ENCODE results near the gene DDIT4L. TPM values are rescaled to one million over a fixed set of nuclear protein-coding genes. Genes with fewer than 3 reads are reported as not detected.

The DDIT4L gene
- total RNA-seq, 2 experiments from 2014 or later, result 0.63 to 0.95 TPM

DNA sequence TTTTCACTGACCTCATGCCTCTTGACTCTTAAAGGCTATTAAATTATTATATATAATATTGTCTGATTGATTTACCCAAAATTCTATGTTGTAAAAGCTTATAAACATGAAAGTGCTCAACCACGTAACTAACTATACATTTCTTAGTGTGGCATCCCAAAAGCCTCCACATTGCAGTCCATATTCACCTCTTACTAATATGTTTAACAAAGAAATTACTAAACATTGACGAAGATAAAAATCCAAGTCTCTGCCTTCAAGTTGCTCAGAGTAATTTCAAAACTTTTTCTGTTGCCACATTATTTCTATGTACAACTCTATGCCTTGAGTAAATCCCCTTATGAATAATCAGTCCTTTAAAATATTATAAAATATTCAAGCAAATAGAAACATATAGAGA, 14.4 kb downstream of the DDIT4L start:
- intact Hi-C loops (cut with micrococcal nuclease), result no loop called here
- Mint-ChIP-seq H3K27ac (no peak overlapping the region), H3K4me3 (no peak overlapping the region), H3K27me3 (peaks cover 6% of the 10 kb centered on the region), H3K9me3 (no peaks in the 10 kb centered on the region), H3K4me1 (ENCODE audit: low read depth) (no peaks in the 10 kb centered on the region), H3K36me3 (ENCODE audit: low read depth) (no peaks in the 10 kb centered on the region)
- ChIA-PET POLR2A (no interaction called here), CTCF (no interaction called here)
- DNase-seq (no peak), ATAC-seq (no peak)
- TF ChIP-seq, protein P1, sequence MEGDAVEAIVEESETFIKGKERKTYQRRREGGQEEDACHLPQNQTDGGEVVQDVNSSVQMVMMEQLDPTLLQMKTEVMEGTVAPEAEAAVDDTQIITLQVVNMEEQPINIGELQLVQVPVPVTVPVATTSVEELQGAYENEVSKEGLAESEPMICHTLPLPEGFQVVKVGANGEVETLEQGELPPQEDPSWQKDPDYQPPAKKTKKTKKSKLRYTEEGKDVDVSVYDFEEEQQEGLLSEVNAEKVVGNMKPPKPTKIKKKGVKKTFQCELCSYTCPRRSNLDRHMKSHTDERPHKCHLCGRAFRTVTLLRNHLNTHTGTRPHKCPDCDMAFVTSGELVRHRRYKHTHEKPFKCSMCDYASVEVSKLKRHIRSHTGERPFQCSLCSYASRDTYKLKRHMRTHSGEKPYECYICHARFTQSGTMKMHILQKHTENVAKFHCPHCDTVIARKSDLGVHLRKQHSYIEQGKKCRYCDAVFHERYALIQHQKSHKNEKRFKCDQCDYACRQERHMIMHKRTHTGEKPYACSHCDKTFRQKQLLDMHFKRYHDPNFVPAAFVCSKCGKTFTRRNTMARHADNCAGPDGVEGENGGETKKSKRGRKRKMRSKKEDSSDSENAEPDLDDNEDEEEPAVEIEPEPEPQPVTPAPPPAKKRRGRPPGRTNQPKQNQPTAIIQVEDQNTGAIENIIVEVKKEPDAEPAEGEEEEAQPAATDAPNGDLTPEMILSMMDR (IDR thresholded peaks at IDR 0.05), result no peak

- ATAC-seq (no peak), DNase-seq (no peak)
- Mint-ChIP-seq H3K36me3 (ENCODE audit: low read depth) (no peaks in the 10 kb centered on the region), H3K27me3 (peaks cover 6% of the 10 kb centered on the region), H3K4me3 (no peak overlapping the region), H3K4me1 (ENCODE audit: low read depth) (no peaks in the 10 kb centered on the region), H3K9me3 (no peaks in the 10 kb centered on the region), H3K27ac (no peak overlapping the region)
- ChIA-PET CTCF (no interaction called here), POLR2A (no interaction called here)
- TF ChIP-seq, protein P1 (IDR thresholded peaks at IDR 0.05), result no peak
- intact Hi-C loops (cut with micrococcal nuclease), result no loop called here
These were observed 15.3 kb downstream of the DDIT4L start for GRCh38 chr4:100174985-100175383.

DNA sequence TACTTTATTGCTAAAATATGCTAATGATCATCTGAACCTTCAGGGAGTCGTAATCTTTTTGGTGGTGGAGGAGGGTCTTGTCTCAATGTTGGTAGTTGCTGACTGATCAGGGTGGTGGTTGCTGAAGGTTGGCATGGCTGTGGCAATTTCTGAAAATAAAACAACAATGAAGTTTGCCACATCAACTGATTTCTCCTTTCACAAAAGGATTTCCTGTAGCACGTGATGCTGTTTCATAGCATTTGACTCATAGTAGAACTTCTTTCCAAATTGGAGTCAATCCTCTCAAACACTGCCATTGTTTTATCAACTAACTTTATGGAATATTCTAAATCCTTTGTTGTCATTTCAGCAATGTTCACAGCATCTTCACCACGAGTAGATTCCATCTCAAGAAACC, 19.3 kb downstream of the DDIT4L start:
- POLR2A ChIA-PET, result interaction anchor here (0.6 kb wide), 1 partner anchor 1243 kb away, joined by 3 read pairs; no protein-coding TSS in a partner anchor
- ATAC-seq (no peak), DNase-seq (no peak)
- Mint-ChIP-seq H3K36me3 (ENCODE audit: low read depth) (no peaks in the 10 kb centered on the region), H3K27ac (no peak overlapping the region), H3K27me3 (peaks cover 6% of the 10 kb centered on the region), H3K4me3 (no peak overlapping the region), H3K9me3 (no peaks in the 10 kb centered on the region), H3K4me1 (ENCODE audit: low read depth) (peaks cover 3% of the 10 kb centered on the region)
- CTCF ChIA-PET, result no interaction called here
- intact Hi-C loops (cut with micrococcal nuclease), result no loop called here
- TF ChIP-seq, protein P1 (IDR thresholded peaks at IDR 0.05), result no peak

DNA sequence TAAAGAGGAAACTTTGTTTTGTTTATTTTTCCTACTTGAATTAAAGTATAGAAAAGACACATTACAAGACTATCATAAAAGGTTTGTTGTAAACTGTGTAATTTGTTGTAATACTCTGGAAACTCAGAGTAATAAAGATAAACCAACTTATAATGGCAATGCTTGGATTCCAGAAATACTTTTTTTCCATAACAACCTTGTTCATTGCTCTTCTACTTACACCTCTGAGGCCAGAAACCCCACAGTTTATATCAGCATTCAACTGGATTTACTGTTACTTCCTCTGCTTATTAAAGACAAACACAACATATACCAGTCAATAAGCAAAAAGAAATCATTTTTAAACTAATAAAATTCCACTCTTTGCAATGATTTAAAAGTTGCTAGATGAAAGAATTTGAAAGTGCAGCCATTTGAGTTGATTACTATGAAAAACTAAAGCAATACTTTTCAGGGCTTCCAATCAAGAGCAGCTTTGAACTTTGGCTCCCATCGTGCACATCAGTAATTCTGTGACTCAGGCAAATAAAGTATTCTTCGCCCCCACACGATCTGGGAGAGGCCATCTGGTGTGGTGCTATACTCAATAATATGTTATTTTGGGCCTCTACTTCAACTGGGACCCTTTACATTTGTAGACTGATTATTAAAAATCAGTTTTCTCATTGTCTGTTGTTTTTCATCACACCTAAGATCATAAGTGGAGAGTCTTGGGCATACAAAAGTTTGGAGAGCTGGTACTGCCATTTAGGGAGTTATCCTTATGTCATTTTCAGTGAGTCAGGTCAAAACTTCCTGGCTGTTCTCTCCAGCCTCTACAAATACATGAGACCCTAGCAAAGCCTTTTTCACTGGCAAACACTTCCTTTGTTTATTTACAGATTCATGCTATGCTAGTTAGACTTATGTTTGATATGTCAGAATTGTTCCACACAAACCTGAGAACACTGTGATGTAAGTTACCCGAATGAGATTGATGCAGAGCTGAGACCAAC, 20.5 kb downstream of the DDIT4L start:
- ChIA-PET POLR2A (no interaction called here), CTCF (interaction anchor here (1.3 kb wide), 1 partner anchor 37 kb away, joined by 3 read pairs; no protein-coding TSS in a partner anchor)
- TF ChIP-seq, protein P1 (IDR thresholded peaks at IDR 0.05), result no peak
- Mint-ChIP-seq H3K27me3 (peaks cover 4% of the 10 kb centered on the region), H3K4me3 (no peak overlapping the region), H3K9me3 (no peaks in the 10 kb centered on the region), H3K27ac (no peak overlapping the region), H3K36me3 (ENCODE audit: low read depth) (no peaks in the 10 kb centered on the region), H3K4me1 (ENCODE audit: low read depth) (peaks cover 7% of the 10 kb centered on the region)
- DNase-seq, result no peak
- no peak for ATAC-seq
- intact Hi-C loops (cut with micrococcal nuclease), result no loop called here

GRCh38 chr4:100168521-100168920, 21.7 kb downstream of the DDIT4L start:
- CTCF ChIA-PET, result interaction anchor here (1.9 kb wide), 1 partner anchor 75 kb away, joined by 6 read pairs; no protein-coding TSS in a partner anchor

More at GRCh38 chr4:100168521-100168920, 21.7 kb downstream of the DDIT4L start:
- POLR2A ChIA-PET, result no interaction called here
- Mint-ChIP-seq H3K9me3 (no peaks in the 10 kb centered on the region), H3K27me3 (peaks cover 6% of the 10 kb centered on the region), H3K27ac (no peak overlapping the region), H3K4me1 (ENCODE audit: low read depth) (peaks cover 7% of the 10 kb centered on the region), H3K4me3 (no peak overlapping the region), H3K36me3 (ENCODE audit: low read depth) (no peaks in the 10 kb centered on the region)
- TF ChIP-seq, protein P1 (IDR thresholded peaks at IDR 0.05), result no peak
- intact Hi-C loops (cut with micrococcal nuclease), result no loop called here
- DNase-seq (no peak), ATAC-seq (no peak)

Measured in activated CD8-positive, alpha-beta T cell treated with anti-CD3 and anti-CD28 coated beads for 36 hours (primary cell).